GM23338 (cell line): Measurements from ENCODE around the gene RSU1.

ENCODE experiments used
- CREB1 ChIP-seq: fragments of 250-450 bp; sonication (Bioruptor Pico); IDR thresholded peaks from 2 replicates; pipeline ENCODE4 v1.5.0; 2020; ENCODE audit warnings: low read depth, mild to moderate bottlenecking, moderate library complexity
- CTCF ChIP-seq, 2 experiments: fragments of 200-600 bp in 1 of 2; sonication (generic) in 1 of 2; conservative IDR thresholded peaks; 2 replicates each; pipeline versions ENCODE4 v1.5.1 to v1.6.1; 2016 to 2017; ENCODE audit warnings: antibody characterized with exemption in 2 of 2, low read depth in 2 of 2, mild to moderate bottlenecking in 2 of 2, moderate library complexity in 1 of 2
- ETS1 ChIP-seq: IDR thresholded peaks from 2 replicates; pipeline ENCODE4 v1.6.1; 2016; ENCODE audit warnings: antibody characterized with exemption
- EZH2 ChIP-seq: fragments of 200-600 bp; sonication (generic); IDR thresholded peaks from one replicate; pipeline ENCODE4 v1.8.0; 2017; ENCODE audit warnings: antibody characterized with exemption, mild to moderate bottlenecking, low read depth; ENCODE audit not compliant: unreplicated experiment
- EZH2phosphoT487 ChIP-seq: fragments of 200-600 bp; sonication (generic); IDR thresholded peaks from one replicate; pipeline ENCODE4 v1.8.1; 2018; ENCODE audit warnings: antibody characterized with exemption; ENCODE audit not compliant: unreplicated experiment
- JUNB ChIP-seq: IDR thresholded peaks from one replicate; pipeline ENCODE4 v1.6.1; 2016; ENCODE audit warnings: antibody characterized with exemption; ENCODE audit not compliant: unreplicated experiment
- POLR2AphosphoS5 ChIP-seq: IDR thresholded peaks from 2 replicates; pipeline ENCODE4 v1.6.1; 2016; ENCODE audit warnings: antibody characterized with exemption, low read depth

GRCh38 chr10:16752099-16752498 lies 65.1 kb downstream of the RSU1 start:
- no peak for TF ChIP-seq CTCF (conservative IDR thresholded peaks at IDR 0.05; ENCODE audit: low read depth in 2 of 2)
- no peak for TF ChIP-seq EZH2phosphoT487
- no peak for TF ChIP-seq ETS1
- no peak for TF ChIP-seq POLR2AphosphoS5
- no peak for TF ChIP-seq EZH2
- TF ChIP-seq CREB1 (CRISPR knock-in tag): no peak
- TF ChIP-seq JUNB: no peak
